Glomerular visceral epithelial cell (primary cell): ENCODE results near the gene EEF2.
A peak's percentile ranks its signal among the peaks of the same experiment; 100 is the strongest.

ENCODE experiments used
- DNase-seq: peaks from one replicate; pipeline ENCODE4 v3.0.0-alpha.2; 2016; ENCODE audit errors: extremely low spot score

EEF2 gene

DNA sequence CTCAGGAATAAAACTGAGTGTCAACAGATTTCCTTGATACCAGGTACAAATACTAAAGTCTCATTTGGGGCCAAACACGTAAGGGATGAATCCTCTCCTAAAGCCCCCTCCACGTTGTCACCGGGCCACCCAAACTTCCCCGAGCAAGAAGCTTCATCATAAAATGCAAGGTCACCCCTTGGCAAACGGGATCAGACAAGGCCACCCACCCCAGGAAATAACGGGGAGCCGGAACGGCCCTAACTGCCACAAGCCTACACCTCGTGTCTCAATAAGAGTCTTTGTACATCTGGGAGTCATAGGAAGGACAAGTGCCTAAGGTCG lies 717 bp downstream of the EEF2 start:
- no peak for DNase-seq

DNA sequence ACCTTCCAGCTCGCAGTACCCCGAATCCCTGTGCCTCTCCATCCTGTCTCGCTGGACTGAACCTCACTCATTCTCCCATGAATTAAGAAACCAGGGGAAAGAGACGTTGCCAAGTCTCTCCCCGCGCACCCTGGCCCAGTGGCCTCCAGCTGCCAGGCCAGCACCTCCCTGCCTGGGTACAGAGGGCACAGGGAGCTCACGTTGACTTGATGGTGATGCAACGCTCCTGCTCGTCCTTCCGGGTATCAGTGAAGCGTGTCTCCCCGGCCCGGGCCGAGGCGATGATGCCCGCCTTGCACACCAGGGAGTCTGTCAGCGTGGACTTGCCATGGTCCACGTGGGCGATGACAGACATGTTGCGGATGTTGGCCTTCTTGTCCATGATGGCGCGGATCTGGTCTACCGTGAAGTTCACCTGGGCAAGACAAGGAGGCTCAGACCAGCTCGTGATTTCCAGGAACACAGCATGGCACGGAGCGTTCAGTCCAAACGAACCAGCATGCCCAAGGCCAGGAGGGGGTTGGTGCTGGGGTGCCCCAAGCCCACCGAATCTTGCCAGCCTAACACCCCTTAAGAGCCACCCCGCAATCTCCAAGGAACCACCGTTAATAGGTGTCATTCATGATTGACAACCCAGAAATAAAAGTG lies 1.2 kb downstream of the EEF2 start:
- DNase-seq: peak; percentile 73

DNA sequence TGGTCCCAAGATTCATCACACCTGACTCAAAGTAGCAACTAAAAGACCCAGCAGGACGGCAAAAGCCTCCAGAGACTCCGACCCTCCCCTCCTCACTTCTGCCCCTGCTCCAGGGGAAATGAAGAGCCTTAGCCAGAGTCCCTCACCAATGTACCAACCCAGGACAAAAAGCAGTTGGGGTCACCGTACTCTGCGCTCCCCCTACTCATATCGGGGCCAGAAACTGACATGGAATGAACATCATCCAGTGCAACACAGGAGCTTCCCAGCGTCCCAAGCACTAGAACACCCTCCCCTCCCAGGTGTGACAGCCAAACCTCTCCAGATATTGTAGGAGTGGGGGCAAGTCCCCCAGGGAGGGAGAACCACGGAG lies 1.7 kb downstream of the EEF2 start:
- DNase-seq: no peak

DNA sequence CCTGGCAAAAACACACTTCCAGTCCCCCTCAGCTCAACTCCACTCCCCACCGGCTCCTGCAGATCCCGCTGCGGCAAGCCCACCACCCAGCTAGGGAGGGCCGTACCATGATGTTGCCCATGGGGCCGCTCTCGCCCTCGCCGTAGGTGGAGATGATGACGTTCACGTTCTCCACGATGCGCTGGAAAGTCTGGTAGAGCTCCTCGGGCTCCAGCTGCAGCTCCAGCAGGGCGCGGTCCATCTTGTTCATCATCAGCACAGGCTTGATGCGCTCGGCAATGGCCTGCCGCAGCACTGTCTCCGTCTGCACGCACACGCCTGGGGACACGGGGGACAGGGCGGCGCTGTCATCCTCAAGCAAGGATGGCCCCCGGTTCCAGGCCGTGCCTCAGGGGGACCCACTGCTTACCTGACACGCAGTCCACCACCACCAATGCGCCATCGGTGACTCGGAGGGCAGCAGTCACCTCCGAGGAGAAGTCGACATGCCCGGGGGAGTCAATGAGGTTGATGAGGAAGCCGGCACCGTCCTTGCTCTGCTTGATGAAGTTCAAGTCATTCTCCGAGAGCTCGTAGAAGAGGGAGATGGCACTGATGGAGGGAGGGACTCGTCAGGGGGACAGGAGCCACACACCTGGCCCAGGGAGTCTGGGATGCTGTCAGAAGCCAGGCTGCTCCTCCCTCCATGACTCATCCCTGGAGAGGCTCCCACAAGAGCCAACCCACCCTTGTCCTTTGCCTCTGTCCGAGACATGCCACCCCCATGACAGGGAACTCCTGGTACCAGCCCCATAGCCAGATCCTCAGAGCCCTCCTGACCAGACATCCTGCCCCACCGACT lies 2.3 kb downstream of the EEF2 start:
- peak; percentile 73 for DNase-seq

DNA sequence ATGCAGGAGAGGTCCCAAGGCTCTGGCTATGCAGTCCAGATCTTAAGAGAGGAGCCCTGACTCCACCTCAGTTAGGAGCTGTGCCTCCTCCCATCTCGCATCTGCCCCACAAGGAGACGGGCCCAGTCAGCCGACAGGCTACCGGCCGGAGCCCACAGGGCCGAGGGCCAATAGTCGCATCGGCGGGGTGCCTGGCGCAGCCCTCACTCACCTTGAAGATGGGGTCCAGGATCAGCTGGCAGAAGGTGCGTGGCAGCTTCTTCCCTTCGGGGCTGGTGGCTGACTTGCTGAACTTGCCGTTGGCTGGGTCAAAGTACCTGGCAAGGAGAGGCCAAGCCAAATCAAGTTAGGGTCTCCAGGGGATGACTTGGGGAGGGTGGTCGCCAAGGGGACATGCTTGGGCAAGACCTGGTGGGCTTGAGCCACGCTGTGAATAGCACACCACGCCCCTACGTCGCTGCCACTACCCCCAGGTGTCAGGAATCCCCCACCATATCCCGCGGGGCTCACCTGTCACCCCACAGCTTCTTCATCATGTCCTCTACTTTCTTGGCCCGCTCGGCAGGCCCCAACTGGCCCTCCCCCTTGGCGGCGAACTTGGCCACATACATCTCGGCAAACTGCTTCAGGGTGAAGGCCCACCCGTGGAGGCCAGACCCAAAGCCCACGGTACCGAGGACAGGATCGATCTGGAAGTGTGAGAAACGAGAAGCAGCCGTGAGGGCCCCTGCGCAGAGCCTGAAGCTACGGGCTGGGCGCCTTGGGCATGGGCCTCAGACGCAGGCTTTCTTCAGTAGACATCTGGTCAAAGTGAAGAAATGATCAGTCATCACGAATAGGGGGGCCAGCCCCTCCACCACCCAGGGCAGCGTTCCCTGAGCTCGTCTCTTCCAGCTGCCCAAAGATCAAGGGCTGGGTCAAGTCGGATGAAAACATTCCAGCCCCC lies 3.3 kb downstream of the EEF2 start:
- no peak for DNase-seq

DNA sequence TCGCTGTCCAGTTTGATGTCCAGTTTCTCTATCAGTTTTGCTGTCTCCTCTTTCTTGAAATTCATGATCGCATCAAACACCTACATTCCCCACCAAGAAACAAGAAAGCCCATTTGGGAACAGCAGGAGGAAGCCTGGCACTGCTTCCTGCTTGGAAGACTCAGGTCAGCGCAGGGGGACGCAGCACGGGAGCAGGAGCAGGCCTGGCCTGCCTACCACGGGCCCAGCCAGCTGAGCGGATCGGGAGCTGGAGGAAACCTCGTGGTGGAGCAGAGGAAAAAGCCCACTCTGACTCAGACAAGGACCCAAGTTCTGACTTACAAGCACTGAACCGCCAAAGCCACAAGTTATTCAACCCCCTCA lies 3.9 kb downstream of the EEF2 start:
- no peak for DNase-seq

DNA sequence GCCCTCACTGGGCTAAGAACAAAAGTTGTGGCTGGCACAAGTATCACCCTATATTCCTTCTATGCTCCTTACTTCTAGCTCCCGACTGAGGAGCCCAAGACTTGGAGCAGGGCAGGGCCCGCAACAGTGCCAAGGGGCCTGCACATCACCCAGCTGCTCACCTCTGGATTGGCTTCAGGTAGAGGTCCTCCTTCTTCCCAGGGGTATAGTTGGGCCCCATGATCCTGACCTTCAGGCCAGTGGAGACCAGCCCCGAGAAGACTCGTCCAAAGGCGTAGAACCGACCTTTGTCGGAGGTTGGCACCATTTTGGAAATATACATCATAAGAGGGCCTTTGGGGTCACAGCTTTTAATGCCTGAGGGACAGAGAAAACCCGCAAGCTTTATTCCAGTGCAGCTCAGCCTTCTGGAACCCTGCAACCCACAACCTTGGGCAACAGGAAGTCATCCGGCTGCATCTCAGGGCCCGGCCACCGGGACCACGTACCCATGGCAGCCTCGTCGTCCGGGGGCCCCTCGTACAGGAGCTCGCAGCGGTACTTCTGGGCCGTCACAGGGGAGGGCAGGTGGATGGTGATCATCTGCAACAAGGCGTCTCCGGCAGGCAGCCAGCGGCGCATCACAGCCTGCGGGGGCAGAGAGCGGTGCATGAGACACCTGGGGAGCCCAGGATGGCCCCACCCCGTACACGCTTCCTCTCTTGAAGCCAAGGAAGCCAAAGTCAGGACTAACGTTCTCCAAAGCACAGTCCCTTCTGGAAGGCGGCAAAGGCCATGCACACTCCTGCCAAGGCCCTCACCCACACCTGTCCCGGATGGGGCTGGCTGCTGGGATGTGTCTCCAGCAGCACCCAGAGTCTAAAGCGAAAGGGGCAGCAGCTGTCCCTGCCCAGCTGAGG lies 4.7 kb downstream of the EEF2 start:
- no peak for DNase-seq

DNA sequence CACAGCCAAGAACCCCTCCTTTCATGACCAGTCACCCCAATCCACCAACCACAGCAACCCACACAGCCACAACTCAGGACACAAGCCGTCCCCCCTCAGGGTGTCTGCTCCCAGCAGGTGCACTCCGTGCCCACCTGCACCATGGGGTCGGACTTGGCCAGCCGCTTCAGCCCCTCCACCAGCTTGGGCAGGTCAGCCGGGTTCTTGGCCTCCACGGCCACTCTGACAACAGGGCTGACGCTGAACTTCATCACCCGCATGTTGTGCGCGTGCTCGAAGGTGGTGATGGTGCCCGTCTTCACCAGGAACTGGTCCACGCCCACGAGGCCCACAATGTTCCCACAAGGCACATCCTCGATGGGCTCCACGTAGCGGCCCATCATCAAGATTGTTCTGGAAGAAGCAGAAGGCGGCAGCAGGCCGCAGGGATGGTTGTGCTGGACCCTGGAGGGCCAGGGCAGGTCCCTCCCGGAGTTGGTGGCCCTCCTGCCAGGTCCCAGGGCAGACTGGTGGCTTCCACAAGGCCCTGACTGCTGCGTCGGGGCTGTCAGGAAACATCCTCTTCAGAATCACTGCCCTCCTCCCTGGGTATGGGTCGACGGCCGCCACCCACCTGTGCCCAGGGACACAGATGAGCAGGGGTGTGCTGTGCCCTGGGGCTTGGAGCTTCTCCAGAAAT lies 5.5 kb downstream of the EEF2 start:
- DNase-seq: no peak

DNA sequence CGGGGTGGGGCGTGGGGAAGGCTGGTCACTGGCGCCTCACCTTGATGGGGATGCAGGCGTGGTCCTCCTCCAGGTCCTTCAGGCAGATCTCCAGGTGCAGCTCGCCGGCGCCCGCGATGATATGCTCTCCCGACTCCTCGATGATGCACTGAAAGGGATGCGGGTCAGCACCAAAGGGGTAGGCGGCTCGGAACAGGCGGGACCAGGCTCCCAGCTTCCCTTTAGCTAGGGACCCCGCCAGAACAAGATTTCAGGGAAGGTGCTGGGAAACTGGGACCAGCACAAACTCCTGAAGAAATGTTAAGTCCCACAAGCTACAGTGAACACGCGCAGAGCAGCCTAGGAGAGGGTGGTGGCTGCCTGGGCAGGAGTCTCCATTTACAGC lies 6.0 kb downstream of the EEF2 start:
- no peak for DNase-seq

DNA sequence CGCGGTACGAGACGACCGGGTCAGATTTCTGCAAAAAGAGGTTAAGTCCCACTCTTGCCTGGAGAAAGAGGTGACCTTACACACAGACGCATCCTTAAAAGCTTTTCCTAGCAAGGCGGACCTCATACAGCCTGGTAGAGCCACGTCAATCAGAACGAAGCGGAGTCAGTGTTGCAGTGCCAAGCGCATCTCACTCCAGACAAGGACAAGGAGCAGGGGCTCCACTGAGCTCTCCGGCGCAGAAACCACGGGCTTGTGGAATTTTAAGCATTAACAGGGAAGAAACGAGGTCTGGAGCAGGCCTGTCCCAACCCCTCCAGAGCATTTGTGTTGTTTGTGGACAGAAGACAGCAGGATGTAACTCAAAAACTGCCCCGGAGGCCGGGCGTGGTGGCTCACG lies 7.1 kb downstream of the EEF2 start:
- DNase-seq: no peak

DNA sequence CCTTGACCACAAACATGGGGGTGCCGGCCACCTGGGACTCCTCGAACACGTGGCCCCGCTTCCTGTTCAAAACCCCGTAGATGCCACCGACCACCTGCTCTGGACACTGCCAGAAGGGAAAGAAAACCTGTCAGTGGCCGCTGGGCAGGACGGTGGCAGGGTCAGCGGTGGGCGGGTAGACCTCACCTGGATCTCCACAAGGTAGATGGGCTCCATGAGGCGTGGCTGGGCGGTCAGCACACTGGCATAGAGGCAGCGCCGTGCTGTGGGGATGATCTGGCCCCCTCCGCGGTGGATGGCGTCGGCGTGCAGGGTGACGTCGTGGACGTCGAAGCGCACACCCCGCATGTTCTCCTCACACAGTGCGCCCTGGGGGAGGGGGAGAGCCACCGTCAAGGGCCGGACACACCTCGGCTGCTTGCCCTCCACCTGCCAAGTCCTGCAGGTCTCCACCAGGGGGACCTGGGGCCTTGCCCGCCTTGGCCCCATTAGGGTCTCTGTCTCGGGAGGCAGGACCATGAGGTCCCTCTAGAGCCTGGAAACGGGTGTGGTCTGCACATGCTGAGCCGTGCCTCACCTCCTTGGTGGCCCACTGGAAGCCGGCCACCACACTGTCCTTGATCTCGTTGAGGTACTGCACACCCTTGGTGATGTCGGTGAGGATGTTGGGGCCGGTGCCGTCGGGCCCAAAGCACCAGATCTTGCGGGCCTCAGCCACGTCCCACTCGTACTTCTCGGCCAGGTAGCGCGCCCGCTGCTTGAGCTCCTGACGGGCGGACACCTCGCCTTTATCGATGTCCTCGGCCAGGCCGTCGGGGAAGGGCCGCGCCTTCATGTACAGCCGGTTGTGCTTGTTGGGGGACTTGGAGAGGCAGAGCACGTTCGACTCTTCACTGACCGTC lies 7.8 kb downstream of the EEF2 start:
- no peak for DNase-seq

DNA sequence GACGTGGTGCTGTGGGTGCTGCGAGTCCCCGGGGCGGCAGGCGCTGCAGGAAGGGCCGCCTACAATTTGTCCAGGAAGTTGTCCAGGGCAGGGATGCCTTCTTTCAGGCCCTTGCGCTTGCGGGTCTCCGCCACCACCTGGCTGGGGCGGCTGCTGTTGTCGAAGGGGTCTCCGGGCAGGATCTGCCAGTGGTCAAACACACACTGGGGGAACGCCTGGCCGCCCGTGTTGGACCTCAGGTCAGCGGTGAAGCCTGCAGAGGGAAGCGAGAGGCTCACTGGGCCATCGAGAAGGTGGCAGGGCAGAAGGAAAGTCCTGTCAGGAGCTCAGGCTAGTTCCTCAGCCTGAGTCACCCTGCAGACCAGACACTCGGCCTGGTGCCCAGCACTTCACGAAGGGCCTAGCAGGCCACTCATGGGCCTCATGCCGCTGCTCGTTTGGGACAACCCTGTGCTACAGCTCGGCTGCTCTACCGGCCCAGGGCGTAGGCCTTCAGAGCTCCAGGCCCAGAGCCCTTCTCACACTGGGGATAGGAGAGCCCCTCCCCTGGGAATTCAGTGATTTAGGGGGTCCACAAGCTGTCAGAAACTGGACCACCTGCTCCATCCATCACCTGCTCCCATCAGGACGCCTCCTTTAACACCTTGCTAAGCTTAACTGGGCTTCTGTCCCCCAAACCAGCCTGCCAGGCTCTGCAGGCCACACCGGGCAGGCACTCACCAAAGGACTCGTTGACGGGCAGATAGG lies 8.6 kb downstream of the EEF2 start:
- DNase-seq: no peak

DNA sequence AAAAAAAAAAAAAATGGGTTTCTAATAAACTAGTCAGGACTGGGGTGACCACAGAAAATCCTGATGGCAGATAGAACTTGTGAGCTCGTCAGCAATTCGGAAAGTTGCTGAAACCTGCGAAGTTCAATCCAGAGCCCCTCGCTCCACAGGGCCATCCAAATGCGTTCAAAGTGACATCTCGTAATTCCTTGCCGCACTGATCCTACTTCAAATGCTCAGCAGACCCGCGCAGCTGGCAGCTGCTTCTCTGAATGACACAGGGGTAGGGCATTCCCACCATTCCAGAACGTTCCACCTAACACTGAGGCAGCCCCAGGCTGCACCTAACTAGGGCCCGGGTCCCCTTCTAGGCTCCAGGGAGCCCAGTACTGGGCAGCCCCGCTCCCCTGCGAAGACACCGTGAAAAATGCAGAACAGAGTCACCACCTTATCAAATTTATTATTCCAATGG lies 9.6 kb downstream of the EEF2 start:
- DNase-seq: no peak

DNA sequence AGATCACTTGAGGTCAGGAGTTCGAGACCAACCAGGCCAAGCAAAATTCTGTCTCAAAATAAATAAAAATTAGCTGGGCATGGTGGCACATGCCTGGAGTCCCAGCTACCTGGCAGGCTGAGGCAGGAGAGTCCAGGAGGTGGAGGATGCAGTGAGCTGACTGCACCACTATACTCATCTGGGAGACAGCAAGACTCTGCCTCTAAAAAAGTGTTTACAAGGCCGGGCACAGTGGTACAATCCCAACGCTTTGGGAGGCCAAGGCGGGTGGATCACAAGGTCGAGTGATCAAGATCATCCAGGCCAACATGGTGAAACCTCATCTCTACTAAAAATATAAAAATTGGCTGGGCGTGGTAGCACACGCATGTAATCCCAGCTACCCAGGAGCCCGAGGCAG lies 10.1 kb downstream of the EEF2 start:
- DNase-seq: no peak

DNA sequence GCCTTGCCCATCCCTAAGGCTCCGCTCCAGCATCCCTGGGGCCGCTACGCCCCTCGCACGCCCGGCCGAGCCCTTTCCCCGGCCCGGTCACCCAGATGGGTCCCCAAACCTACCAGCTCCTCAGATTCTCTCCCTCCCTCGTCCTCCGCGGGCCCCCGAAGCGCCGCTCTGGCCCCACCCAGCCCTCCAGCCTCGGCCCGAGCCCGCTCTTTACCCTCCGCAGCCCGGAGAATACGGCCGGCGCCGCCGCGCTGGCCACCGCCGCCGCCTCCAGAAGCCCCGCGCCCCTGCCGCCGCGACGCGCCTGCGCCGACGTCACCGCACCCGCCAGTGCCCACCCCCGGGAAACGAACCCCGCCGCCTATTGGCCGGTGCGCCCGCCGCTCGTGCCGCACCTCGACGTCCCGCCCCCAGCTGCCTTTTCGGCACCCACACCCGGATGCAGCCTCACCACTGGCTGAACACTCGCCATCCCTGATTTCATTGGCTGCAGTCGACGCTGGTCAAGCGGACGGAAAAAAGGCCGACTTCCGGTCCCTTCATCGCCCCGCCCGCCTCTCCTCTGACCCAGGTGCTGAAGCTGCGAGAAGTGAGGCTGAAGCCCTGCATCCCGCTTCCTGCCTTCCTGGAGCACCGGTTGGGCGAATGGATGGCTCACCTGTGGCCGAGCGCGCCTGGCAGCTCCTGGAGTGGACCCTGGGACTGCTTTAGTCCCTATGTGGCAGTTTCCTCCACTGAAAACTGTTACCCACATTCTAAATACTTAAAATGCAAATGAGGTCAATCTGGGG lies 14.3 kb downstream of the EEF2 start, which contains the start of gene DAPK3:
Gene DAPK3, minus strand, starts transcription at position 292 of the 791 bp plus-strand sequence. CDS start 1,364 bp downstream, outside the sequence.
- DNase-seq: peak; percentile 99

DNA sequence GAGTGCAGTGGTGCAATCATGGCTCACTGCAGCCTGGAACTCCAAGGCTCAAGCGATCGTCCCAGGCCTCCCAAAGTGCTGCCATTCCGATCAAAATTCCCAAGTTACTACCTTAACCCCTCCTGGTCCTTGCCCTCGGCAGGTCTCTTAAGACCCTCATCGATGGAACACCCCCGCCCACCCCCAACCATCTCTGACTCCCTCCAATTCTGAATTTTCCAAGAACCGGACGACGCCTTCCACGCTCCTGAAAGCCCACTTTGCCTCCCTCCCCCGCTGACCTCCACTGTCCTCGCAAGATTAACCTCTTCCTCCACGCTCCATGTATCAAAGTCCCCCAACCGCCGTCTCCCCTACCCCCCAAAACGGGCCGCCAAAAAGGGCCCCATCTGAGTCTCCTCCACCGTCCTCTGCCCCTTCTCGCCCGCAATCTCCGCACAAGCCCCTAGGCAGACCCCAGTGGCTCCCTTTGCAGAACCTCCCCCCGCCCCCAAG lies 14.9 kb downstream of the EEF2 start:
- DNase-seq: no peak

DNA sequence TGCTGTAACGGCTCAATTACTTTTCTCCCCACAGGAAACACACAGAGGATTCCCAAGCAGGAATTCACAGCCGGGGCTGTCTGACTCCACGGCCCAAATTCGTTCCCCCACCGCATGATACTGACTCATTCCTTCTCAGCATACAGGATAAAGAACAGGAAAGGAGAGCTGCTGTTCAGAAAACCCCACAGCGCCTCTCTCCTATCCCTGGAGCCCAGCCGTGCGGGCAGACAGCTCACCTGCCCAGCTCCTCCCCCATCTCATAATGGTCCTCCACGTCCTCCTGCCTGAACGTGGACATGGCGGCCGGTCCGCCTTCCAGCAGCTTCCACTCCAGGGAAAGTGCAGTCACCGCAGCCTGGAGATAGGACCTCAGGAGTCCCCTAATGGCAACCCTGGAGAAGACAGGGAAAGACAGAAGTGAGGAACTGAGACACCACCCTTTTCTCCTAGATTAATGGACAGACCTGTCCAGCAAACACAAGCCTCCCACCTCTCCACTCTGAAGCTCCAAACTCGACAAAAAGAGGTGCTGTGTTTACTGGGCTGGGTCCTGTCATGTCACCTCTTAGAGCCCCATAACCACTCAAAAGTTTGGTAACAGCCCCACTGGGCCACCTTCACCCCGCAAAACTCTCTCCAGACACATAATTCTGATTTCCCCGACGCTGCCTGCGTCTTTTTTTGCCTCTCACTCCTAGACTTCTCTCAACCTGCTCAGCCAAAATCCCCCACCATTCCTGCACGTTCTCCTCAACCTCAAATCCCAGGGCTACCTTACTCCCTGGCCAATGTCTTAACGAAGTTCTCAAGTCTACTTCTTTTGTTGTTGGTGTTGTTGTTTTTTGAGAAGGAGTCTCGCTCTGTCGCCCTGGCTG lies 15.6 kb downstream of the EEF2 start:
- DNase-seq: peak; percentile 90
